ENCODE results near the gene FIG4.
A peak's percentile ranks its signal among the peaks of the same experiment; 100 is the strongest.
"Not testable (repeated sequence)": the region's sequence is repeated elsewhere in the genome, so short reads cannot be mapped to it uniquely, and the experiment has no call there.

The FIG4 gene

DNA sequence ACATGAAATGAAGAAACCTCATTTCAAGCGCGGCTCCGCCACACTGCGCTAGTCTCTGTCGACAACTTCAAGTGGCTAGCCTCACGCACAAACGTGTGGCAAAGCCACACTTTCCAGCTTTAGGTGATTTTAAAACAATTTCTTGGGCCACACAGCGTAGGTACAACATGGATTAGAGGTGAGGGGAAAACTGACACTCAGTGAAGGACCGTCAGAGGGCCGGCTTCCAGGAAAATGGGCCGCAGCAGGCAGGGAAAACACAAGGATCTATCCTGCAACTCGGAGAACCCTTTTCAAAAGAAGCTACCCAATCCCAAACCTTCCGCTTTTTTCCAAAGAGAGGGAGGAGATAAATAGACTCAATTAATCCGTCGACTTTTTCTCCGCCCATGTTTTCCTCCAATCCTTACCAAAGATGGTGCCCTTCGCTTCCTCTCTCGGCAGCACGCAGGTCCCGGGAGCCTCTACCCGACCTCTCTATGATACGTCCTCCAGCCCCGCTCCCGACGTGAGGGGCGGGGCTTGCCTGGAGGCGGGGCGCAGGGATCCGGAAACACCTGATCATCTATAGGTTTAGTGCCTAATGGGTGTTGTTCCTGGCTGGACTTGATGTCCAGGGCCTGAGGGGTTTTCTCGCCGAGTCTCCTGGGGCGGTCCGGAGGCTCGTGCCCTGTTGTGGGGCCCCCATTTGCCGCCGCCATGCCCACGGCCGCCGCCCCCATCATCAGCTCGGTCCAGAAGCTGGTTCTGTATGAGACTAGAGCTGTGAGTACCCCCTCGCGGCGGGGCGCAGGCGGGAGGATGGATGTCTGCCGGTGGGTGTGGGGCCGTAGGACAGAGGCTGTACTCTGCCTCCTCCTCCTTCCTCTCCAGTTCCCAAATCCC lies at the start of gene FIG4, which contains the start of gene AK9:
Gene FIG4 (plus strand): TSS at position 560 of the 885 bp plus-strand sequence. CDS start 140 bp downstream, at position 700.
Gene AK9 (minus strand): TSS at position 466 of the 885 bp plus-strand sequence. CDS start 15,457 bp downstream, outside the sequence.
- DNase-seq = peak; percentile 95

- no peak for DNase-seq
Measured at GRCh38 chr6:109644131-109644530, 47.0 kb upstream of the FIG4 start.

- no peak for DNase-seq
Measured at GRCh38 chr6:109653264-109653663, 37.8 kb upstream of the FIG4 start.

DNA sequence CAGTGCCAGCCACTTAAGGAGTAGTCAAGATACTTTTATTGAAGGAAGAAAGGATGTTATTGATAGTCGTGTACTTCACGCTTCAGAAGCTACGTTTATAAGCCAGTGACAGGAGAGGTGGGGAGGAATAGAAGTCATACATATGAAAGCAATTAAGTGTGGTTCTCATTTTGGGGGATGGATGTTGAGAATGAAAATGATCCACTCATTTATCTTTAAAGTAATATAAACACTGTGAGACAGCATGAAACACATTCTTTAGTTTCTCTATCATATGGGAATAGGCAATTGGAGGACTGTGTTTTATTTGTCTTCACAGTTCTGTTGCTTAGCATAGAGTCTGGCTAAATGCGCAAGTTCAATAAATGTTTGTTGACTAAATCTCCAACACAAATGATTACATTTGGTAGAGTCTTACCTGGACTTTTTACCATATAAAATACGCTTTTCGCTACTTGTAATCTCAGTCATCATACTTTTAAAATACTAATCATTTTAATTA lies 35.3 kb upstream of the FIG4 start:
- no peak for DNase-seq

DNA sequence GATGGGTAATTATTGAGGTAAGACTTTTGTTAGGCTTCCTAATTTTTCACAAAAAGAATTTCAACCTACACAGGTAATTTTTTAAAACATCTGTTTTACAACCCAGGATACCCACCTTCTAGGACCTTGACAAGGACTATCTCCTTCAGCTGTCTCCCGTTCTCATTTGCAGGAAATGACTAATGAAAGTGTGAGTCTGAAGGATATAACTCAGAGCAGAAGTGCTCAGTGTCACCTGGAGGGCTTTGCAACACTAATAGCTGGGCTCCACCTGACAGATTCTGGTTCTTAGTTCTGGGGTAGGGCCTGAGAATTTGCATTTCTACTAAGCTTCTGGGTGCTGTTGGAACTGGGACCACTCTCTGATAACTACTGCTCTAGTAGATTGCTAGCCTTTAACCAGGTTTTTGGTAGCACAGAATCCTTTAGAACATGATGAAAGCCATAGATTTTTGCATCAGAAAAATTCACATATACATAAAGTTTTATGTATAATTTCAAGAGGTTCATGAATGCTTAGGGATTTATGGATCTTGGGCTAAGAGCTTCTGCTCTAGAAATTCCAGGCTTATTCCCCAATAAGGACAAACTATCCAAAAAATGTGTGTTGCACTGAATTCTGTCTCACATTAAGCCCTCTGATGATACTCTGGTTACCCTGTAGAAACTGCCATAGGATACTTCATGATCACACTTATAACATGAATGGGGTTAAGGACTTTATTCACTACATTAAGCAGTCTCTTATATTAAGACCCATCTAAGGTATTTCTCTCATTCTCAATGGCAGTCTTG lies 30.4 kb upstream of the FIG4 start:
- DNase-seq = peak; percentile 35

DNA sequence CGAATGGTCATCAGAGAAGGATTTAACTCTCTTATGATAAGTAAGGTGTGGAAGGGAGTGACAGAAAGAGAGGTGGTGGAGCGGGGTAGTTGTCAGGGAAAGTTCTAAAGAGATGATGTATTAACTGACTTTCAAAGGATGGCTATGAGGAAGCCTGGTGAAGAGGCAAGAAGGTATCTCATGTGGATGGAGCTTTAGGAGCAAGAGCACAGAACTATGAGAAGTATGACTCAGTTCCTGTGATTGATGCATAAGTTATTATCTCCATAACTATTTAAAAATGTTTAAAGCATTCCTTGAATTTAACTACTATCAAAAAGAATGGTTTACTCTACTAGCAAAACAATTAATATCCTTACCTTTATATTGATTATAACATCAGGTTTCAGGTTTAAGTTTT lies 28.9 kb upstream of the FIG4 start:
- DNase-seq = peak; percentile 76

GRCh38 chr6:109669811-109670210 lies 21.3 kb upstream of the FIG4 start:
- DNase-seq = no peak

- DNase-seq = peak; percentile 45
Measured at GRCh38 chr6:109671733-109672132, 19.4 kb upstream of the FIG4 start.

GRCh38 chr6:109672175-109672574 lies 18.9 kb upstream of the FIG4 start:
- DNase-seq = peak; percentile 63

- no peak for DNase-seq
Measured at GRCh38 chr6:109672839-109673238, 18.3 kb upstream of the FIG4 start.

DNA sequence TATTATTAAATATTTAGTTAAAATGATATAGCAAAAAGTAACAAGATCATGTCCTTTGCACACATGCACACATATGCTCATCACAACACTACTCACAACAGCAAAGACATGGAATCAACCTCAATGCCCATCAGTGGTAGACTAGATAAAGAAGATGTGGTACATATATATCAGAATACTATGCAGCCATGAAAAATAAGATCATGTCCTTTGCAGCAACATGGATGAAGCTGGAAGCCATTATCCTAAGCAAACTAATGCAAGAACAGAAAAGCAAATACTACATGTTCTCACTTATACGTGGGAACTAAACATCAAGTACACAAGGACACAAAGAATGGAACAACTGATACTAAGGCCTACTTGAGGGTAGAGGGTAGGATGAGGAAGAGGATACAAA lies 14.4 kb upstream of the FIG4 start:
- no peak for DNase-seq

- DNase-seq = no peak
Measured at GRCh38 chr6:109678240-109678639, 12.9 kb upstream of the FIG4 start.

GRCh38 chr6:109678661-109679505 lies 12.2 kb upstream of the FIG4 start:
- not testable (repeated sequence) for DNase-seq

GRCh38 chr6:109686566-109687265 lies 4.4 kb upstream of the FIG4 start:
- DNase-seq = no peak

DNA sequence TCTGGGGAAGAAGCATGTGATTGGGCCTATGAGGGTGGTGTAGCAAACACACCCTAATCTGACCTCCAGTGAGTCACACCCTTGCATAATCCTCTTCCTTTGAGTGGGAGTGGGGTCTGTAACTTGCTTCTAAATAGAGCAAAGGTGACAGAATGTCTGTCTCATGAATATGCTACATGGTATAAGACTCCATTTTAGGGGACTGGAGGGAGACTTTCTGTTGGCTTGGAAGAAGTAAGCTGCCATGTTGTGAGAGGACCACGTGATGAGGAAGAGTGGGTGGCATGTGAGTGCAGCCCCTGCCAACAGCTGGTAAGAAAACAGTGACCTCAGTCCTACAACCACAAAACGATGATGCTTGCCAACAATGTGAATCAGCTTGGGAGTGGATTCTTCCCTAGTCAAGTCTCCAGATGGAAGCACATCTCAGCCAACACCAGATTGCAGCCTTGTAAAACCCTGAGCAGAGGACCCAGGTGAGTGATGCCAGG lies 3.8 kb upstream of the FIG4 start:
- DNase-seq = peak; percentile 88

- no peak for DNase-seq
Measured at GRCh38 chr6:109690373-109690736, 741 bp upstream of the FIG4 start.

- DNase-seq = no peak
Measured at GRCh38 chr6:109693111-109693510, 2.0 kb downstream of the FIG4 start.

GRCh38 chr6:109695468-109695867 lies 4.4 kb downstream of the FIG4 start:
- no peak for DNase-seq

DNA sequence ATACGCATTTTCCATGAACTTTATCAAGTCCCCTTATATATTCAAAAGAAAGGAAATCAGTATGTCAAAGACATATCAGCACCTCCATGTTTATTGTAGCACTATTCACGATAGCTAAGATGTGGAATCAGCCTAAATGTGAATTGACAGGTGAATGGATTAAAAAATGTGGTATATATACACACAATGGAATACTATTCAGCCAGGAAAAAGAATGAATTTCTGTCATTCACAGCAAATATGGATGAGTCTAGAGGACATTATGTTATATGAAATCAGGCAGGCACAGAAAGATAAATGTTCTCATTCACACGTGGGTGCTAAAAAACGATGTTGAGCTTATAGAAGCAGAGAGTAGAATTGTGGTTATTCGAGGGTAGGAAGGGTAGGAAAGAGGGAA lies 5.3 kb downstream of the FIG4 start:
- no peak for DNase-seq

DNA sequence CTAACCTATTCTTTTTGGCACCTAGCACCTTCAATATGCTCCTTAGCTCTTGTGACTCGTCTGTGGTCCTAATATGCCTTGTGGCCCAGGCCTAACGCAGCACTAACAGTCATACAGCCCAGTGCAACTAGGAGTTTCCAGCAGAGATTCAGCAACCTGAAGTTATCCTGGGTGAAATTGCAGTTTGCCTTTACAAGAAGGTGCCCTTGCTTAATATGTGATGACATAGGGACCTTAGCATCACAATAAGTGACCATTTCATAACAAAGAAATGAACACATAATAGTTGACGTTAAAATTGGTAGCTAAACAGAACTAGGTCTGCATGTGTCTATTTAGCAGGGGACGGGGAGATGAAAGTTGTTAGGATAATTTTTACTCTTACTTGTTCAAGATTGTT lies 10.1 kb downstream of the FIG4 start:
- no peak for DNase-seq

DNA sequence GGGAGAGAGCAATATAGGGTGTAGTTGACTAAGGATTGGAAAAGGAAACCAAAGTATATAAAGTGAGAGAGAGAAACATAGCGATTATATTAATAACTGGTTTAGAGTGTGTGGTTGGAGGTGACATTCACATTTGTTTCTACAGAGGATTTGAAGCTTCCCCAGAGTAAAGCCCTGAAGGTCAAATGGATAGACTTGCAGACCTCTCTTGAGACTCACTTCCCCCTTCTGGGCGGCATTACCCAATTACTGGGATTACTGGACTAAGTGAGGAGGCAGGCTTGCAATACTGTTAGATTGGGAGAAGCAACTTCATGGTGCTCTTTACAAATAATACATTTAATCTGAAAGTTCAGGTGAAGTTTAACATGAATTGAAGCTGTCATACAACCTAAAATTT lies 10.7 kb downstream of the FIG4 start:
- no peak for DNase-seq

DNA sequence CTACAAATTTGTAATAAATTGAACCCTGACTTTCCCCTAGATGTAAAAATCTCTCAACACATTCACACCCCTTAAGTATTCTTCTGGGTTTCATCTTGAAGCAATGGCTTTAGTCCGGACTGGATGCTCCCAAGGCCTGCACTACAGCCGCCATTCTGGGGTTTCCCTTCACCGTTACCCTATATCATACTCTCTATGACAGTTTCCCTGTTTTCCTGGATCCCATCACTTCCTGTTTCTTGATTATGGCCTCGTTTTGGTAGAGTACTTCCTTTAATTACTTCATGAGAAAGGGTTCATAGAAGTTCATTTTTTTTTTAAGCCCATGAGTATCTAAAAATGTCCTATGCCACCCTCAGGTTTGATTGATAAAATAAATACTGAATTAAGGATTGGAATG lies 11.7 kb downstream of the FIG4 start:
- no peak for DNase-seq
